Measurements from ENCODE around the gene OAF.

DNA sequence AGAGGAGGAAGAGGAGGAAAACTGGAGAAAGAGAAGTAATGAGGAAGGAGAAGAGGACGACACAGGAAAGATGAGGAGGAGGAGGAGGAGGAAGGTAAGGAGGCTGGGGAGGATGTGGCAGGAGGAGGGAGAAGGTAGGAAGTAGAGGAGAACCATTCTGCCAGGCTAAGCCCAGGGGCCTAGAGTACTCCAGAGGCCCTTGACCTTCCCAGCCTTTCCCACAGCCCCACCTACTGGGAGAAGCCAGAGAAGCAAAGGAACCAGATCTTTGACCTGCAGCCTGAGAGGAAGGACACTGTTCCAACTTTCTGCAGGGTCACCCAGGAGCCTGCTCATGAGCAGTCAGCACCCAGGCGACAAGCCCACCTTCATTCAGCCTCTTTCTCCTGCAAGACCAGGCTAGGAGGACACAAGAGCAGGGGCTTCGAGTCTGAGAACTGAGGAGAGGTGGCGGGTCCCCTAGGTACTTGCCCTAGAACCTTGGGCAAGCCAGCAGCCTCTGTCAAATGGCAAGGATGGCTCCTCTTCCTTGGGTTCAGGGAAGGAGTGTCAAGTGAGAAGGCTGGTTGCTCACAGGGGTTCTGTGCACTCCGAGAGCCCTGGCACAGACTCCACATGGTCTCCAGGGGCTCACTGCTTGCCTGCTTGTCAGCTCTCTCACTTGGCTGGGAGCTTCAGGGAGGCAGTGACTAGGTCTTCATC lies 27.9 kb upstream of the OAF start:
- no peak for TF ChIP-seq EZH2 (IDR thresholded peaks at IDR 0.05; ENCODE audit: low read length, unreplicated experiment)
- TF ChIP-seq, protein P1, sequence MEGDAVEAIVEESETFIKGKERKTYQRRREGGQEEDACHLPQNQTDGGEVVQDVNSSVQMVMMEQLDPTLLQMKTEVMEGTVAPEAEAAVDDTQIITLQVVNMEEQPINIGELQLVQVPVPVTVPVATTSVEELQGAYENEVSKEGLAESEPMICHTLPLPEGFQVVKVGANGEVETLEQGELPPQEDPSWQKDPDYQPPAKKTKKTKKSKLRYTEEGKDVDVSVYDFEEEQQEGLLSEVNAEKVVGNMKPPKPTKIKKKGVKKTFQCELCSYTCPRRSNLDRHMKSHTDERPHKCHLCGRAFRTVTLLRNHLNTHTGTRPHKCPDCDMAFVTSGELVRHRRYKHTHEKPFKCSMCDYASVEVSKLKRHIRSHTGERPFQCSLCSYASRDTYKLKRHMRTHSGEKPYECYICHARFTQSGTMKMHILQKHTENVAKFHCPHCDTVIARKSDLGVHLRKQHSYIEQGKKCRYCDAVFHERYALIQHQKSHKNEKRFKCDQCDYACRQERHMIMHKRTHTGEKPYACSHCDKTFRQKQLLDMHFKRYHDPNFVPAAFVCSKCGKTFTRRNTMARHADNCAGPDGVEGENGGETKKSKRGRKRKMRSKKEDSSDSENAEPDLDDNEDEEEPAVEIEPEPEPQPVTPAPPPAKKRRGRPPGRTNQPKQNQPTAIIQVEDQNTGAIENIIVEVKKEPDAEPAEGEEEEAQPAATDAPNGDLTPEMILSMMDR (conservative IDR thresholded peaks at IDR 0.05; ENCODE audit: low read depth, low read length): peak; percentile 69
